WERI-Rb-1 (cell line): ENCODE results near the gene VGLL2.
A peak's percentile ranks its signal among the peaks of the same experiment; 100 is the strongest.

Source experiments
- DNase-seq: peaks from one replicate; pipeline ENCODE4 v3.0.0-alpha.2; 2020
- H3K27ac ChIP-seq: fragments of 250-450 bp; sonication (Bioruptor Pico); 2 replicates; pipeline ENCODE4 v1.5.1; 2020; ENCODE audit warnings: mild to moderate bottlenecking, moderate library complexity
- H3K27me3 ChIP-seq: fragments of 250-450 bp; sonication (Bioruptor Pico); 2 replicates; pipeline ENCODE4 v1.5.1; 2021; ENCODE audit warnings: mild to moderate bottlenecking, low read depth, moderate library complexity; ENCODE audit not compliant: insufficient read depth, severe bottlenecking
- H3K36me3 ChIP-seq: fragments of 250-450 bp; sonication (Bioruptor Pico); 2 replicates; pipeline ENCODE4 v1.5.1; 2020; ENCODE audit warnings: mild to moderate bottlenecking, moderate library complexity
- H3K4me3 ChIP-seq: 2 replicates; pipeline ENCODE4 v1.5.1; 2011; ENCODE audit warnings: low read depth, mild to moderate bottlenecking, control low read depth, low read length
- H3K9me3 ChIP-seq: fragments of 250-450 bp; sonication (Bioruptor Pico); 2 replicates; pipeline ENCODE4 v1.5.1; 2021; ENCODE audit warnings: mild to moderate bottlenecking, moderate library complexity; ENCODE audit not compliant: severe bottlenecking
- TF ChIP-seq, protein P1 (sequence below): IDR thresholded peaks from 2 replicates; pipeline ENCODE4 v1.5.1; 2011; ENCODE audit warnings: low read depth, mild to moderate bottlenecking, control low read depth, inconsistent platforms, low read length

The VGLL2 gene

DNA sequence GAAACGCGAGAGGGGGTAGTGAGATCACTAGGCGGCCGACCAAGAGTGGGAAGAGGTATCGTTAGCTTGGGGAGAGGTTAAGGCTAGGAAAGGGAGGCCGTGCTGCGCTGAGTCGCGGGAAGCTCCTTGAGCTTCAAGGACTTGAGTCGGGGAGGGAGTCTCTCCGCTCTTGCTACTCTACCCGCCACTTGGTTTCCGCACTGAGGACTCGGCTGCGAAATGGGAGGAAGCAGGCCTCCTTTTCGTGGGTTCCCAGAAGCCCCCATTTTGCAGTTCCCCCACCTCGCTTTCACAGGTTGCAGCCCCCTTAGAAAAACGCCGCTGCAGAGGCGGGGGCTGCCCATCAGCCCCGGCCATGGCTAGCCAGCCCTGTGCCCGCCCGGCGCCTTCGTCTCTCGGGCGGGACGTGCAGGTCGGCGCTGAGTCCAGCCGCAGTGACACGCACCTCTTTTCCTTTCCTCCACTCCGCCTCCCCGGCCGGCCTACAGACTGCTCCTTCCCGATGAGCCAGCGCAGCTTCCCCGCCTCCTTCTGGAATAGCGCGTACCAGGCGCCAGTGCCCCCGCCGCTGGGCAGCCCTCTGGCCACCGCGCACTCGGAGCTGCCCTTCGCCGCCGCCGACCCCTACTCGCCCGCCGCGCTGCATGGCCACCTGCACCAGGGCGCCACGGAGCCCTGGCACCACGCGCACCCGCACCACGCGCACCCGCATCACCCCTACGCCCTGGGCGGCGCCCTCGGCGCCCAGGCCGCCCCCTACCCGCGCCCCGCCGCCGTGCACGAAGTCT is 4.9 kb downstream of the VGLL2 start:
- H3K27me3 ChIP-seq = peaks cover 77% of the 10 kb centered on the region
- no peaks in the 10 kb centered on the region for H3K9me3 ChIP-seq
- no peak overlapping the region for H3K27ac ChIP-seq
- H3K36me3 ChIP-seq = no peaks in the 10 kb centered on the region
- peak overlapping the region; percentile 44 for H3K4me3 ChIP-seq
- DNase-seq = peak; percentile 48
- TF ChIP-seq, protein P1, sequence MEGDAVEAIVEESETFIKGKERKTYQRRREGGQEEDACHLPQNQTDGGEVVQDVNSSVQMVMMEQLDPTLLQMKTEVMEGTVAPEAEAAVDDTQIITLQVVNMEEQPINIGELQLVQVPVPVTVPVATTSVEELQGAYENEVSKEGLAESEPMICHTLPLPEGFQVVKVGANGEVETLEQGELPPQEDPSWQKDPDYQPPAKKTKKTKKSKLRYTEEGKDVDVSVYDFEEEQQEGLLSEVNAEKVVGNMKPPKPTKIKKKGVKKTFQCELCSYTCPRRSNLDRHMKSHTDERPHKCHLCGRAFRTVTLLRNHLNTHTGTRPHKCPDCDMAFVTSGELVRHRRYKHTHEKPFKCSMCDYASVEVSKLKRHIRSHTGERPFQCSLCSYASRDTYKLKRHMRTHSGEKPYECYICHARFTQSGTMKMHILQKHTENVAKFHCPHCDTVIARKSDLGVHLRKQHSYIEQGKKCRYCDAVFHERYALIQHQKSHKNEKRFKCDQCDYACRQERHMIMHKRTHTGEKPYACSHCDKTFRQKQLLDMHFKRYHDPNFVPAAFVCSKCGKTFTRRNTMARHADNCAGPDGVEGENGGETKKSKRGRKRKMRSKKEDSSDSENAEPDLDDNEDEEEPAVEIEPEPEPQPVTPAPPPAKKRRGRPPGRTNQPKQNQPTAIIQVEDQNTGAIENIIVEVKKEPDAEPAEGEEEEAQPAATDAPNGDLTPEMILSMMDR = no peak

DNA sequence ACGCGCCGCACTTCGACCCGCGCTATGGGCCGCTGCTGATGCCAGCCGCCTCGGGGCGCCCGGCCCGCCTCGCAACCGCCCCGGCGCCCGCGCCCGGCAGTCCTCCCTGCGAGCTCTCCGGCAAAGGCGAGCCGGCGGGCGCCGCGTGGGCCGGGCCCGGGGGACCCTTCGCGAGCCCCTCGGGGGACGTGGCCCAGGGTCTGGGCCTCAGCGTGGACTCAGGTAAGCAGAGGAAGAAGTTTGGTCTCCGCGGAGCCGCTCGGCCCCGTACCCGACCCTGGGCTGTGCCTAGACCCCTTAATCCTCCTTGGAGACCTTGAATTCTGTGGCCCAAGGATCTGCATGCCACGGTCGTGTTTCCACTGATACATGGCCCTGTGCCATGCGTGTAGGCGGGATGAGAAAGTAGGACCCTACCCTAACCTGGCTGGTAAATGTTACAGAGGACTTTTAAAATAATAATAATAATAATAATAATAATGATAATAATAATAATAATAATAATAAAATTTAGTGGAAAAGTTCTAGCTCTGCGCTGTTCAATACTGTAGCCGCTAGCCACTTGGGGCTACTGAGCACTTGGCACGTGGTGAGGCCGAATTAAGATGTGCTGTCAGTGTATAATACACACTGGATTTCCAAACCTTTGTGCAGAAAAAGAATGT is 5.6 kb downstream of the VGLL2 start:
- H3K4me3 ChIP-seq = peak overlapping the region; percentile 31
- TF ChIP-seq, protein P1 = no peak
- no peaks in the 10 kb centered on the region for H3K36me3 ChIP-seq
- H3K9me3 ChIP-seq = no peaks in the 10 kb centered on the region
- H3K27ac ChIP-seq = no peak overlapping the region
- peaks cover 72% of the 10 kb centered on the region for H3K27me3 ChIP-seq
- DNase-seq = no peak

DNA sequence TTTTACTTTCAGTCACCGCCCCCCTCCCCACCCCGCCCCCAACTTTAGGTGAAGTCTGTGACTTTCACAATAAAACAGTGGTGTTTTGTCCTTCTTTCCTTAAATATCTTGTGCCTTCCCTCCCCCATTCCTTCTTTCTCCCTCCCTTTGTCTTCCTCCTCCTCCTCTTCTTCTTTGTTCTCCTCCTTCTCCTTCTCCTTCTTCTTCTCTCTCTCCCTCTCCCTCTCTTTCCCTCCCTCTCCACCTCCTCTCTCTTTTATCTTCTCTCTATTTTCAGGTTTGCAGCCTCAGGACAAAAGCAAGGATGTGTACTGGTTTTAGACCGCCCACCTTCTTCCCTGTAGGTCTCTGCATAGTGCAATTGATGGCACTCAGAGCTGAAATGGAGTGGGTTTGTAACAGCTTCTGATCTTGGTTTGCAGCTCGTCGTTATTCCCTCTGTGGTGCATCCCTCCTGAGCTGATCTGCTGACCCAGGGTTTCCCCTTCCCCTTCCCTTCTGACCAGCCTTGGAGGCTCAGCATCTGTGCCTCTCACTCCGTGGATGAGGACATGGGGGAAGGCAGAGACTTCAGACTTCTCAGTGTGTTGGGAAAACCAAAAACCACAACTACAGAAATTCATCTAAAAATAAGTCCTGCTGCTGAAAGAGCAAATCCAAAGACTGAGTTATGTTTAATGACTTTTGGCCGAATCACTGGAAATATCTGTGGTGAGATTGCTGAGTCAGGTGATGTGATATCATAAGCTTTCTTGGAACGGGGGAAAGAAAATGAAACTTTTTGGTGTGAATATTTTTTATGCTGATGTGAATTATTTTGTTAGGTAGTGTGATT is 6.9 kb downstream of the VGLL2 start:
- no peaks in the 10 kb centered on the region for H3K36me3 ChIP-seq
- H3K9me3 ChIP-seq = no peaks in the 10 kb centered on the region
- H3K27me3 ChIP-seq = peaks cover 59% of the 10 kb centered on the region
- DNase-seq = no peak
- H3K27ac ChIP-seq = no peak overlapping the region
- TF ChIP-seq, protein P1 = no peak
- no peak overlapping the region for H3K4me3 ChIP-seq

DNA sequence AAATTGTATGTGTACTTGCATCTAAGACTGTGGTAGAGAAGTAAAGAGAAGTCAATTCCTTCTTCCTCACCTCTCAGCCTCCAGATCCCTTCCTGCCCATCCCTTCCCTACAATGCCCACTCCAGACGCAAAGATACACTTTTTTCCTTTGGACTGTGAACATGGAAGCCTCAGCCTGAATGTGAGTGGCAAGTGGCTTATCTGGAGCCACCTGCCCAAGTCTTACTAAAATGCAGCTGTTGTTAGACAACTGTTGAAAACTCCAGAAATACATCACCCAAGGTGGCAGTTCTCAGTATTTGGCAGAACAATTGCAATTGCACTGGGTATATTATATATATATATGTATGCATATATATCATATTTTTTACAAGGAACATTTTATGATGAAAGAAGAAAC is 7.5 kb downstream of the VGLL2 start:
- Histone ChIP-seq H3K9me3 (no peaks in the 10 kb centered on the region), H3K27me3 (peaks cover 53% of the 10 kb centered on the region), H3K36me3 (no peaks in the 10 kb centered on the region), H3K27ac (no peak overlapping the region), H3K4me3 (no peak overlapping the region)
- TF ChIP-seq, protein P1 = no peak
- no peak for DNase-seq

DNA sequence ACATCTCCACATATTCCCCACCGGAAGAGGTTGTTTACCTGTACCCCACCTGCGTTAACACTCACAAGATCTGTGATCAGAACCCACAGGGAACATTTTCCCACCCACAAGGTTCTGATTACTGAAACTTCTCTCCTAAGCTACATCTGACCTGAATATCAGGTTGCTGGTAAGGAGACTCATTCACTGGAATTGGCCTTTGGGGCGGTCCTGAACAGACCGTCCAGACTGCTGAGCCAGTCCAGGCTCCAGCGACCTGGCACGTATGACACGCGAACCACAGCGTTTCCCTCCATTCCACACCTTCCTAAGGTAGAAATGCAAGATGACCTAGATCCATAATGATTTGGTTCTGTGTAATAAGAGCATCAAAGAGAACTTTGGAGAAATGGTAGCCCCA is 9.8 kb downstream of the VGLL2 start:
- H3K27me3 ChIP-seq = peaks cover 30% of the 10 kb centered on the region
- H3K27ac ChIP-seq = no peak overlapping the region
- no peaks in the 10 kb centered on the region for H3K36me3 ChIP-seq
- no peak overlapping the region for H3K4me3 ChIP-seq
- DNase-seq = no peak
- H3K9me3 ChIP-seq = no peaks in the 10 kb centered on the region
- TF ChIP-seq, protein P1 = no peak
